GM19468 (cell line): ENCODE results near the gene GLG1.
A peak's percentile ranks its signal among the peaks of the same experiment; 100 is the strongest.
"Not testable (repeated sequence)": the region's sequence is repeated elsewhere in the genome, so short reads cannot be mapped to it uniquely, and the experiment has no call there.

ENCODE experiments used
- ATAC-seq: cut with Tn5 transposase; IDR thresholded peaks from one replicate; pipeline ENCODE4 v1.9.1; 2021; ENCODE audit warnings: mild to moderate bottlenecking, moderate library complexity, moderate number of reproducible peaks; ENCODE audit not compliant: unreplicated experiment; ENCODE audit errors: extremely low read depth

Gene GLG1

DNA sequence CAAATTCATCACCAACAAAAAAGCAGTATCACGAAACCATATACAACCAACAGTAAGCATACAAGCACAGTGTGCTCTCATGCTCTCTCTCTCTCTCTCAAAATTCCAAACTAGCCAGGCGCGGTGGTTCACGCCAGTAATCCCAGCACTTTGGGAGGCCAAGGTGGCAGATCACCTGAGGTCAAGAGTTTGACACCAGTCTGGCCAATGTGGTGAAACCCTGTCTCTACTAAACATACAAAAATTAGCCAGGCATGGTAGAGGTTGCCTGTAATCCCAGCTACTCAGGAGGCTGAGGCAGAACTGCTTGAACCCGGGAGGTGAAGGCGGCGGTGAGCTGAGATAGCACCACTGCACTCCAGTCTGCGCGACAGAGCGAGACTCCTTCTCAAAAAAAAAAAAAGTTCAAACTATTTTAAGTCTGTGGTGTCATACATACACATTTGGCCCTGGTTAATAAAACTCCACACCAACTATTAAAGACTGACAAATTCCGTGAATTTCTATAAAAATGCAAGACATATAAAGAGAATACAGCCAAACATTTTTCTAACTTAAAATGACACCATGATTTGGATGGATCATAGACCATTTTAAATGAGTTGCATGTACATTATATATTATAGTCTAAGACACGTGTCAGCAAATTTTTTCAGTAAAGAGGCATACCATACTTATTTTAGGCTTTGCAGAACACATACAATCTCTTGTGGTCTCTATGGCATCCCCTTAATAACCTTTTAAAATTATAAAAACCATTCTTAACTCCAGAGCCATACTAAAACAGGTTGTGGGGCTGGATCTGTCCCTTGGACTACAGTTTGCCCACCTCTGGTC, 30.9 kb downstream of the GLG1 start:
- ATAC-seq: no peak

GRCh38 chr16:74575175-74575806, 31.6 kb downstream of the GLG1 start:
- no peak for ATAC-seq

DNA sequence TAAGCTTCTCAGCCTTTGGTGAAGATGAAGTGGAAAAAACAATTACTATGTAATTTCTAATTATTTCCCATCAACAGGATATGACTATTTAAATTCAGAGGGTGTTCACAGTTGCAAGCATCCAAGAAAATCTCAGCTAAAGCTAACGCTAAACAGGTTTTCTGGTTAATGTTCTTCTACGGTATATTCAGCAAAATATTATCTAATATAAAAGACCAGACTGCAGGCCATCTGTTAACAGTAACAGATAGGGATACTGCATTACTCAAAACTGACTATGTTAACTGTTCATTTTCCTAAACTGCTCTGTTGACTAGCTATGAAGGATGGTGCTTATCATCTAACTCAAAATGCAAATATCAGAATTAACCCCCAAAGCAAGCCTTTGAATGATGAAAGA, 32.8 kb downstream of the GLG1 start:
- no peak for ATAC-seq

DNA sequence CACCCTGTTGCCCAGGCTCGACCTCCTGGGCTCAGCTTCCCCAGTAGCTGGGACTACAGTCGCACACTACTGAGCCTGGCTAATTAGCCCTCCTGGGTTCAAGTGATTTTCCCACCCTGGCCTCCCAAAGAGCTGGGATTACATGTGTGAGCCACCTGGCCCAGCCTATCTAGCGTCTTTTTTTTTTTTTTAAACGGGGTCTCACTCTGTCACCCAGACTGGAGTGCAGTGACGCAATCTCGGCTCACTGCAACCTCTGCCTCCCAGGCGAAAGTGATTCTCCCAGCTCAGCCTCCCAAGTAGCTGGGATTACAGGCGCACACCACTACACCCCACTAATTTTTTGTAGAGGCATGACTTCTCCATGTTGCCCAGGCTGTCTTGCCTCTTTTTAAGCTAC, 33.3 kb downstream of the GLG1 start:
- no peak for ATAC-seq

GRCh38 chr16:74570412-74571301, 36.3 kb downstream of the GLG1 start:
- no peak for ATAC-seq

GRCh38 chr16:74568961-74569631, 37.8 kb downstream of the GLG1 start:
- ATAC-seq: no peak

- ATAC-seq: no peak
These were observed 39.0 kb downstream of the GLG1 start for GRCh38 chr16:74567901-74568300.

GRCh38 chr16:74565378-74565777, 41.5 kb downstream of the GLG1 start:
- ATAC-seq: no peak

DNA sequence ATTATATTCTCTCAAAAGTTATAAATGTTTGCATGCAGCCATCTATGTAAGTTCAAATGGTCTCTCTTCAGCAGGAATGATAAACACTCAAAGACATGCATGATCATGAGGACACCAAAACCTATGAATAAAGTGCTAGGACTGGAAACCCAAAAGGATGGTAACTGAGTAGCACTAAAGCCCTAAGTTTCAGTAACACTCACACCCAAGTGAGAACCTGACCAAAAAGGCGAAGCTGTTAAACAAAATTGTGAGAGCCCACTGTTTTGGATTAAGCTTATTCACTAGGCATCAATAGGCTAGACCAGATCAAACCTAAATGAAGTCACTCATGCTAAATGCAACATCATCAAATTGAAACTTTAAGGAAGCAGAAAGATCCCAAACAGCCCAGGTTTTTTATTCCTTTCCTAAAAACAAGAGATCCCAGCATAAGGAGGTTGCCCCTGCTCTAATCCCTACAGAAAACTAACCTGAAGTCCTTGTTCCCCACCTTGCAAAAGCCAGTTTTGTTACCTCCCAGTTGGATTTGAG, 42.4 kb downstream of the GLG1 start:
- no peak for ATAC-seq

GRCh38 chr16:74563828-74564263, 43.1 kb downstream of the GLG1 start:
- ATAC-seq: no peak

DNA sequence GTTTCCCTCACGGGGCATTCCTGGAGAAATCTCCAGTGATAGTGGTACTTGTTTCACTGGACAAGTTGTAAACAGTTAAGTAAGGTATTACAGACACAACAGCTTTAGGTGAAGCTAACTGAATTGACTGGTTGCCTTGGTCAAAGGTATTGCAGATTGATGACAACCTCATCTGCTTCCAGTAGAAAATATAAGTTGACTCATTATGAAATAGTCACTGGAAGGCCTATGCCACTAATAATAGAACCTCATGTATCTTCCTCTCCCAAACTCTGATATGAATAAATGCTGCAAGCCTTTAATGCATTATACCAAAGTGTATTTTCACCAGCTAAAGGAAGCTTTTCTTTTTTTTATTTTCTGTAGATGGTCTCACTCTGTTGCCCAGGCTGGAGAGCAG, 44.8 kb downstream of the GLG1 start:
- no peak for ATAC-seq

DNA sequence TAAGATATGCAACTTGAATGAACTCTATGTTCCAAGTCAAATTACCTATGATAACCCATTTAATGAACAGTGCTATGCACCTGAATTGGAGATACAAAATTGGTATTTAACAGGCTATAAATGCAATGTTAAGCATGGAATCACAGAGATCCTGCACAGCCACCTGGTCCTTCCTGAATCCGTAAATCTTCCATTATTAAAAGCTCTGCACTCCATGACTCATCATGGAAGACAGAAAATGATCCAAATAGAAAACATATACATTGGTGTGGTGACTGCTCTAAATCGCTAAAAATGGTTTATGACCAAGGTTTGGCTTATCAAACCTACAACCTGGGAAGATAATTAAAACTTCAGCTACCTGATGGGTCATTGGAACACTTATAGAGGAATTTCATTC, 45.3 kb downstream of the GLG1 start:
- ATAC-seq: no peak

DNA sequence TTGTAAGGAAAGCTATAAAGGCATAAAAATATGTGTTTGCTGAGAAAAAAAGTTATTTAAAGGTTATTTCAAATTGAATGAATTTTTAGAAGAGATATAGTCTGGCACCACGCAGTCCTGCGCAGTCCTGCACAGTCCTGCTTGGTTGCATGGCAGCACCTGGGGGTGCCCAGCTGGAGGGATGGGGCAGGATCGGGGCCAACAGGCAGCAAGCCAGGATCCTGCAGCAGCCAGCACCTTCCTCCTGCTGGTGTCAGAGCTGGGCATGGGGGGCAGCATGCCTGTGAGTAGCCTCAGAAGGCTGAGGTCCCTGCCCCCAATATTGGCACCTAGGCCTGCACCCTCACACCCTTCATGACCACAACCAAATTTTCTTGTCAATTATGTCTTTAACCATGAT, 46.0 kb downstream of the GLG1 start:
- no peak for ATAC-seq

GRCh38 chr16:74558873-74559272, 48.0 kb downstream of the GLG1 start:
- ATAC-seq: no peak

DNA sequence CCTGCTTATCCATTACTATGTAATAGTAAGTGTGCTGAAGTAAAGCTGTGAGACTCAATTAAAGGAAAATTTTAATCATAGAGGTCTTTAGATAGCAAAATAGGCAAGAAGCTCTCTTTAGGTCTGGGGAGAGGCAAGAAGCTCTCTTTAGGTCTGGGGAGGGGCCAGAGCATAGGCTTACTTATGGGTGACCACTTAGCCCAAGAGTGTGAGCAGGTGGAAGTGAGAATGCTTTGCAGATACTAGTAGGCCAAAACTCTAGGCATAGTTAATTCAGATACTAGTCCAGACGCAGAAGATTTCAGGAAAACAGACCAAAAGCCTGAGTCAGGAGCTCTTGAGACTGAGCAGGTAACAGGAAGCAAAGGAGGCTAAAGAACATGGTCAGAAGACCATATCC, 49.6 kb downstream of the GLG1 start:
- peak; percentile 18 for ATAC-seq

GRCh38 chr16:74556375-74556922, 50.5 kb downstream of the GLG1 start:
- no peak for ATAC-seq

DNA sequence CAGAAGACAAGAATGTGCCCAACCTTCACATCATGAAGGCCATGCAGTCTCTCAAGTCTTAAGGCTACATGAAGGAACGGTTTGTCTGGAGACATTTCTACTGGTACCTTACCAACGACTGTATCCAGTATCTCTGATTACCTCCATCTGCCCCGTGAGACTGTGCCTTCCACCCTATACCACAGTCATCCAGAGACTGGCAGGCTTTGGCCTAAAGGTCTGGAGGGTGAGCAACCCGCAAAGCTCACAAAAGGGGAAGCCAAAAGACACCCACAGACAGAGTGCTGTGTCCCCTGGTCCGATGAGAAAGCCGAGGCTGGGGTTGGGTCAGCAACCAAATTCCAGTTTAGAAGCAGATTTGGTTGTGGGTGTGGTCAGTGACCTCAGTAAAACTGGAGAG, 54.6 kb downstream of the GLG1 start:
- ATAC-seq: not testable (repeated sequence)

- not testable (repeated sequence) for ATAC-seq
These were observed 56.5 kb downstream of the GLG1 start for GRCh38 chr16:74550227-74551019.

DNA sequence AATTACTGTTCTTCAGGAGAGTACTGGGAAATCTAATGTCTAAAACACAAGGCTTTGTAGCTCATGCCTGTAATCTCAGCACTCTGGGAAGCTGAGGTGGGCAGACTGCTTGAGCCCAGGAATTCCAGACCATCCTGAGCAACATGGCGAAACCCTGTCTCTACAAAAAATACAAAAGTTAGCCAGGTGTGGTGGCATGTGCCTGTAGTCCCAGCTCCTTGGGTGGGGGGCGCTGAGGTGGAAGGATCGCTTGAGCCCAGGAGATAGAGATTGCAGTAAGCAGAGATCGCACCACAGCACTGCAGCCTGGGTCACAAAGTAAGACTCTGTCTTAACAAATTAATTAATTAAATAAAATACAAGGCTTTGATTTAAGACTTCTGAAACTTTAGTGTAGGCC, 60.8 kb downstream of the GLG1 start:
- ATAC-seq: not testable (repeated sequence)
